NCI-H748 (cell line): ENCODE measurements around the gene ARHGAP25.

Source experiments
- DNase-seq: peaks from one replicate; lab custom pipeline; 2025; ENCODE audit not compliant: unreplicated experiment; lab: John Stamatoyannopoulos, UW

ARHGAP25 gene

GRCh38 chr2:68742626-68743415, 8.2 kb downstream of the ARHGAP25 start:
- DNase-seq: no peak

- no peak for DNase-seq
Observed at GRCh38 chr2:68743531-68743930, 8.9 kb downstream of the ARHGAP25 start.

GRCh38 chr2:68744366-68744912, 9.8 kb downstream of the ARHGAP25 start:
- no peak for DNase-seq

- no peak for DNase-seq
Observed at GRCh38 chr2:68745006-68745405, 10.4 kb downstream of the ARHGAP25 start.

GRCh38 chr2:68746408-68746807, 11.8 kb downstream of the ARHGAP25 start:
- no peak for DNase-seq

GRCh38 chr2:68747413-68747812, 12.8 kb downstream of the ARHGAP25 start:
- no peak for DNase-seq

- DNase-seq: no peak
Observed at GRCh38 chr2:68747900-68748299, 13.3 kb downstream of the ARHGAP25 start.

GRCh38 chr2:68748568-68748967, 14.0 kb downstream of the ARHGAP25 start:
- DNase-seq: no peak

GRCh38 chr2:68749345-68749744, 14.7 kb downstream of the ARHGAP25 start:
- DNase-seq: no peak

- DNase-seq: no peak
Observed at GRCh38 chr2:68750592-68751396, 16.2 kb downstream of the ARHGAP25 start.

- peak; percentile 81 for DNase-seq
Observed at GRCh38 chr2:68751397-68752339, 17.1 kb downstream of the ARHGAP25 start.

- DNase-seq: no peak
Observed at GRCh38 chr2:68753318-68753717, 18.7 kb downstream of the ARHGAP25 start.

GRCh38 chr2:68755071-68755470, 20.5 kb downstream of the ARHGAP25 start:
- DNase-seq: peak; percentile 17

GRCh38 chr2:68756178-68756577, 21.6 kb downstream of the ARHGAP25 start:
- no peak for DNase-seq

GRCh38 chr2:68757081-68757480, 22.5 kb downstream of the ARHGAP25 start:
- no peak for DNase-seq

GRCh38 chr2:68762100-68762499, 27.5 kb downstream of the ARHGAP25 start:
- no peak for DNase-seq

GRCh38 chr2:68762665-68763064, 28.1 kb downstream of the ARHGAP25 start:
- no peak for DNase-seq

- DNase-seq: no peak
Observed at GRCh38 chr2:68764041-68764805, 29.6 kb downstream of the ARHGAP25 start.

GRCh38 chr2:68764806-68765311, 30.2 kb downstream of the ARHGAP25 start:
- DNase-seq: no peak
